B cell (primary cell): ENCODE measurements around the gene TOPAZ1.

ENCODE experiments used
- CTCF ChIP-seq: fragments of 200-600 bp; IDR thresholded peaks from one replicate; pipeline ENCODE4 v1.8.0; 2022; ENCODE audit warnings: antibody characterized with exemption, mild to moderate bottlenecking
- EZH2 ChIP-seq: IDR thresholded peaks from 2 replicates; pipeline ENCODE4 v1.6.1; 2012; ENCODE audit warnings: borderline replicate concordance, low read depth, mild to moderate bottlenecking, moderate library complexity, low read length; ENCODE audit not compliant: insufficient read depth, poor library complexity, severe bottlenecking

DNA sequence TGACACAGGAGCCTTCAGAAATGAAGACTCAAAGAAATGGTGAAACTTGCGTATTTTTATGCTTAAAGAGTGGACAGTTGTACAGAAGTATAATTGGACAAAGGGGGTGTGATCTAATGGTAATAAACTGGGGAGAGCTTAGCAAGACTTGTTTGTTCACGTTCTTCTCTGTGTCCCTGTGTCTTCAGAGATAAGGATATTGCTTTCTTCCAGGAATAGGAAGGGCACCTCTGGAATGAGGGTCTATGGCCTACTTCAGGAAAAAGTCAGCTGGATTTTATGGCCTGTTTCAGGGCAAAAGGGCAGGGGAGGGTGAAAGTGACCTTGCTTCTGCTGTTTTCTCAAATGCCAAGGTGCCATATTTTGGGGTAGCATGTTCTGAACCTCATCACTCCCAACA, 4.5 kb upstream of the TOPAZ1 start:
- TF ChIP-seq CTCF (no peak), EZH2 (no peak)
